ENCODE data around the gene TLNRD1.

DNA sequence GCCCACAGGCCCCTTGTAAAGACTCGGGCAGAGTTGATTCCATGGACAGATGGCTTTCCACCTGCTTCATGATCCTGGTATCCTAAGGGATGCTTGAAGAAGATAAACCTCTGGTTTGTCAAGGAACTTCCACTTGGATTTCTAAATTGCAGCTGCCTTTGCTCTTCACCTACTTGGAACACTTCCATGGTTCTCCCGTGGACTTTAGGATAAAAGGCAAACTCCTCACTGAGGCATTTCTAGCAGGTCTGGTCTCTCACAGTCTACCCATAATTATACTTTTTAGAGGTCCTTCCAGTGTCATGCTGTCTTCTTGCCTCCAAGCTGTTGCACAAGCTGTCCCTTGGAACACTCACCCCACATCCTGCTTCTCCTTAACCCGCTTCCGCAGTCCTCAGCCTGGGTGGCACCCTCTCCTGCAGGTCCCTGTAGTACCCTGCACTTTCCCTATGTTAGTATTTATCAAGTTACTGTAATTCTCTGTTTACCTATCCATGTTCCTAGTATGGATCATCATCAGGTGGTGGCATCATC is 12.7 kb downstream of the TLNRD1 start:
- TF ChIP-seq, protein P1, sequence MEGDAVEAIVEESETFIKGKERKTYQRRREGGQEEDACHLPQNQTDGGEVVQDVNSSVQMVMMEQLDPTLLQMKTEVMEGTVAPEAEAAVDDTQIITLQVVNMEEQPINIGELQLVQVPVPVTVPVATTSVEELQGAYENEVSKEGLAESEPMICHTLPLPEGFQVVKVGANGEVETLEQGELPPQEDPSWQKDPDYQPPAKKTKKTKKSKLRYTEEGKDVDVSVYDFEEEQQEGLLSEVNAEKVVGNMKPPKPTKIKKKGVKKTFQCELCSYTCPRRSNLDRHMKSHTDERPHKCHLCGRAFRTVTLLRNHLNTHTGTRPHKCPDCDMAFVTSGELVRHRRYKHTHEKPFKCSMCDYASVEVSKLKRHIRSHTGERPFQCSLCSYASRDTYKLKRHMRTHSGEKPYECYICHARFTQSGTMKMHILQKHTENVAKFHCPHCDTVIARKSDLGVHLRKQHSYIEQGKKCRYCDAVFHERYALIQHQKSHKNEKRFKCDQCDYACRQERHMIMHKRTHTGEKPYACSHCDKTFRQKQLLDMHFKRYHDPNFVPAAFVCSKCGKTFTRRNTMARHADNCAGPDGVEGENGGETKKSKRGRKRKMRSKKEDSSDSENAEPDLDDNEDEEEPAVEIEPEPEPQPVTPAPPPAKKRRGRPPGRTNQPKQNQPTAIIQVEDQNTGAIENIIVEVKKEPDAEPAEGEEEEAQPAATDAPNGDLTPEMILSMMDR (IDR thresholded peaks at IDR 0.05), result no peak
- no peak for TF ChIP-seq POLR2A (IDR thresholded peaks at IDR 0.05)
